H9 (cell line): ENCODE measurements around the gene UBE2U. TPM values are rescaled to one million over a fixed set of nuclear protein-coding genes. Genes with fewer than 3 reads are reported as not detected.

Experiments
- DNase-seq: peaks from one replicate; pipeline ENCODE4 v3.0.0-alpha.2; 2017
- H2AFZ ChIP-seq: one replicate; pipeline ENCODE4 v1.6.1; 2013; ENCODE audit warnings: mild to moderate bottlenecking, low read length, control low read depth, moderate library complexity
- H2AK5ac ChIP-seq: 2 replicates; pipeline ENCODE4 v1.6.1; 2013; ENCODE audit warnings: low read length, control low read depth, mixed read lengths; ENCODE audit not compliant: insufficient read length
- H2BK120ac ChIP-seq: one replicate; pipeline ENCODE4 v1.6.1; 2013; ENCODE audit warnings: low read depth, mild to moderate bottlenecking, low read length, control low read depth, inconsistent platforms; ENCODE audit not compliant: poor library complexity, severe bottlenecking
- H2BK12ac ChIP-seq: 2 replicates; pipeline ENCODE4 v1.6.1; 2013; ENCODE audit warnings: low read length, control low read depth, mixed read lengths, low read depth; ENCODE audit not compliant: insufficient read length
- H2BK15ac ChIP-seq: 2 replicates; pipeline ENCODE4 v1.6.1; 2013; ENCODE audit warnings: low read depth, low read length, control low read depth
- H2BK20ac ChIP-seq: one replicate; pipeline ENCODE4 v1.6.1; 2013; ENCODE audit warnings: low read depth, mild to moderate bottlenecking, low read length, control low read depth, inconsistent platforms; ENCODE audit not compliant: poor library complexity, severe bottlenecking
- H2BK5ac ChIP-seq: 2 replicates; pipeline ENCODE4 v1.6.1; 2013; ENCODE audit warnings: low read length, control low read depth, mixed read lengths; ENCODE audit not compliant: insufficient read length
- H3K14ac ChIP-seq: 2 replicates; pipeline ENCODE4 v1.6.1; 2013; ENCODE audit warnings: low read length, control low read depth; ENCODE audit not compliant: insufficient read depth
- H3K18ac ChIP-seq: 2 replicates; pipeline ENCODE4 v1.6.1; 2013; ENCODE audit warnings: low read depth, mild to moderate bottlenecking, mixed read lengths, low read length, control low read depth; ENCODE audit not compliant: insufficient read length
- H3K23ac ChIP-seq: 2 replicates; pipeline ENCODE4 v1.6.1; 2013; ENCODE audit warnings: low read length, control low read depth, mixed read lengths, low read depth; ENCODE audit not compliant: insufficient read length
- H3K23me2 ChIP-seq: 2 replicates; pipeline ENCODE4 v1.6.1; 2013; ENCODE audit warnings: low read depth, mild to moderate bottlenecking, mixed read lengths, low read length, control low read depth; ENCODE audit not compliant: insufficient read length, poor library complexity, severe bottlenecking
- H3K27ac ChIP-seq: 2 replicates; pipeline ENCODE4 v1.5.1; 2013; ENCODE audit warnings: low read length, control low read depth, mixed read lengths, low read depth; ENCODE audit not compliant: insufficient read length
- H3K27me3 ChIP-seq: 2 replicates; pipeline ENCODE4 v1.6.1; 2013; ENCODE audit warnings: low read length, control low read depth, inconsistent platforms; ENCODE audit not compliant: insufficient read depth
- H3K4ac ChIP-seq: 2 replicates; pipeline ENCODE4 v1.6.1; 2013; ENCODE audit warnings: low read depth, mild to moderate bottlenecking, control low read depth, inconsistent platforms, low read length, moderate library complexity
- H3K4me1 ChIP-seq: 2 replicates; pipeline ENCODE4 v1.6.1; 2013; ENCODE audit warnings: low read length, control low read depth, inconsistent platforms; ENCODE audit not compliant: insufficient read depth
- H3K4me2 ChIP-seq: 2 replicates; pipeline ENCODE4 v1.6.1; 2013; ENCODE audit warnings: low read length, control low read depth, mixed read lengths; ENCODE audit not compliant: insufficient read length, insufficient read depth
- H3K56ac ChIP-seq: 2 replicates; pipeline ENCODE4 v1.6.1; 2013; ENCODE audit warnings: low read depth, mild to moderate bottlenecking, mixed read lengths, low read length, control low read depth; ENCODE audit not compliant: insufficient read length
- H3K79me1 ChIP-seq: 2 replicates; pipeline ENCODE4 v1.6.1; 2013; ENCODE audit warnings: low read depth, mild to moderate bottlenecking, moderate library complexity, low read length, control low read depth, inconsistent platforms; ENCODE audit not compliant: insufficient read depth, poor library complexity, severe bottlenecking
- H3K79me2 ChIP-seq: 2 replicates; pipeline ENCODE4 v1.6.1; 2013; ENCODE audit warnings: low read length, control low read depth, inconsistent platforms; ENCODE audit not compliant: insufficient read depth
- H3K9ac ChIP-seq: 2 replicates; pipeline ENCODE4 v1.6.1; 2013; ENCODE audit warnings: low read length, control low read depth, mixed read lengths; ENCODE audit not compliant: insufficient read length; ENCODE audit errors: extremely low read depth
- H3K9me3 ChIP-seq: one replicate; pipeline ENCODE4 v1.6.1; 2013; ENCODE audit warnings: low read depth, low read length, inconsistent platforms; ENCODE audit not compliant: control insufficient read depth
- H3T11ph ChIP-seq: one replicate; pipeline ENCODE4 v1.6.1; 2013; ENCODE audit warnings: mild to moderate bottlenecking, low read length, control low read depth, inconsistent platforms
- H4K20me1 ChIP-seq: one replicate; pipeline ENCODE4 v1.6.1; 2013; ENCODE audit not compliant: control insufficient read depth, insufficient read length, insufficient read depth
- H4K5ac ChIP-seq: 2 replicates; pipeline ENCODE4 v1.6.1; 2013; ENCODE audit warnings: low read depth, mild to moderate bottlenecking, mixed read lengths, low read length, control low read depth; ENCODE audit not compliant: insufficient read length
- H4K8ac ChIP-seq: replicated peaks from 2 replicates; pipeline ENCODE4 v1.6.1; 2013; ENCODE audit warnings: low read length, control low read depth, mixed read lengths, low read depth; ENCODE audit not compliant: insufficient read length
- H4K91ac ChIP-seq: 2 replicates; pipeline ENCODE4 v1.6.1; 2013; ENCODE audit warnings: low read depth, mild to moderate bottlenecking, moderate library complexity, mixed read lengths, low read length, control low read depth; ENCODE audit not compliant: insufficient read length
- H3K27ac Mint-ChIP-seq, 3 experiments: 2 replicates in 2 of 3; 3 replicates in 1 of 3; pipeline ENCODE4 v1.8.0; 2020 to 2021; ENCODE audit warnings: mixed read lengths in 3 of 3, mild to moderate bottlenecking in 1 of 3, moderate library complexity in 1 of 3
- H3K27me3 Mint-ChIP-seq: 2 replicates; pipeline ENCODE4 v1.8.0; 2021; ENCODE audit warnings: low read depth, mild to moderate bottlenecking, moderate library complexity, mixed read lengths
- H3K36me3 Mint-ChIP-seq, 3 experiments: 2 replicates in 2 of 3; 3 replicates in 1 of 3; pipeline ENCODE4 v1.8.0; 2020 to 2021; ENCODE audit warnings: low read depth in 3 of 3, mixed read lengths in 3 of 3; ENCODE audit not compliant: insufficient read depth in 1 of 3
- H3K4me1 Mint-ChIP-seq, 2 experiments: 2 replicates each; pipeline ENCODE4 v1.8.0; 2020; ENCODE audit warnings: mixed read lengths in 2 of 2
- H3K4me3 Mint-ChIP-seq, 2 experiments: 2 replicates in 1 of 2; 3 replicates in 1 of 2; pipeline ENCODE4 v1.8.0; 2020 to 2021; ENCODE audit warnings: mild to moderate bottlenecking in 2 of 2, mixed read lengths in 2 of 2, moderate library complexity in 1 of 2
- H3K9me3 Mint-ChIP-seq, 2 experiments: 2 replicates in 1 of 2; 3 replicates in 1 of 2; pipeline ENCODE4 v1.8.0; 2020; ENCODE audit warnings: mild to moderate bottlenecking in 2 of 2, mixed read lengths in 2 of 2, moderate library complexity in 1 of 2
- CTCF ChIP-seq: fragments of 200-600 bp; sonication (generic); conservative IDR thresholded peaks from 3 replicates; pipeline ENCODE4 v1.8.0; 2021; ENCODE audit warnings: antibody characterized with exemption, mild to moderate bottlenecking
- WGBS: extraction: QIAGEN DNeasy Blood & Tissue Kit; methylation state at CpG from one replicate; pipeline ENCODE4 v1.1.7; 2013; ENCODE audit warnings: missing lambda C conversion rate, low lambda C conversion rate, mixed read lengths; ENCODE audit not compliant: insufficient read length; ENCODE audit errors: extremely low coverage; 5-methylcytosine and 5-hydroxymethylcytosine counted together
- total RNA-seq: library from RNA; stranded (reverse); gene quantifications from 2 replicates; pipeline ENCODE4 v1.2.1, GENCODE V29; 2021

Gene UBE2U
- total RNA-seq, 1 experiment from 2014 or later: not detected

GRCh38 chr1:64292399-64292798, 89.0 kb downstream of the UBE2U start:
- H3K36me3 Mint-ChIP-seq: peaks cover 0 to 4% (median 0%) of the 10 kb centered on the region in 3 experiments; a peak in 2 of 7 replicates
- no peak overlapping the region for H4K5ac ChIP-seq
- H3K4ac ChIP-seq: no peak overlapping the region
- no peak overlapping the region for H2BK12ac ChIP-seq
- no peak overlapping the region for H2AK5ac ChIP-seq
- H4K91ac ChIP-seq: no peak overlapping the region
- no peak overlapping the region for H2AFZ ChIP-seq
- H3K23me2 ChIP-seq: no peaks in the 10 kb centered on the region
- H3K4me1 ChIP-seq: no peaks in the 10 kb centered on the region
- no peak for DNase-seq
- no peak overlapping the region for H3K18ac ChIP-seq
- no peak overlapping the region for H3K27ac Mint-ChIP-seq
- H3K14ac ChIP-seq: no peak overlapping the region
- no CpG with 5 or more reads among the region's 1 CpG for WGBS
- H3K23ac ChIP-seq: no peak overlapping the region
- H3K4me1 Mint-ChIP-seq: no peaks in the 10 kb centered on the region
- peaks cover 4% of the 10 kb centered on the region for H3K27me3 Mint-ChIP-seq
- no peak overlapping the region for H3K4me3 Mint-ChIP-seq
- no peak overlapping the region for H3K56ac ChIP-seq
- H2BK20ac ChIP-seq: no peak overlapping the region
- H3K79me2 ChIP-seq: no peaks in the 10 kb centered on the region
- H3K27me3 ChIP-seq: no peaks in the 10 kb centered on the region
- H3K9ac ChIP-seq: no peak overlapping the region
- H3K27ac ChIP-seq: no peak overlapping the region
- H4K8ac ChIP-seq: no peak overlapping the region
- no peaks in the 10 kb centered on the region for H4K20me1 ChIP-seq
- H3K4me2 ChIP-seq: no peak overlapping the region
- no peak overlapping the region for H2BK5ac ChIP-seq
- H2BK120ac ChIP-seq: no peak overlapping the region
- H2BK15ac ChIP-seq: no peak overlapping the region
- H3K79me1 ChIP-seq: no peaks in the 10 kb centered on the region
- no peak for TF ChIP-seq CTCF
- no peaks in the 10 kb centered on the region for H3K9me3 ChIP-seq
- no peak overlapping the region for H3T11ph ChIP-seq
- peaks cover 5 to 12% of the 10 kb centered on the region in 2 experiments; a peak in 4 of 5 replicates for H3K9me3 Mint-ChIP-seq
